HFFc6 (cell line): ENCODE measurements around the gene ELL2. TPM values are rescaled to one million over a fixed set of nuclear protein-coding genes. Genes with fewer than 3 reads are reported as not detected.

Experiments used
- DNase-seq: peaks from one replicate; pipeline ENCODE4 v3.0.0-alpha.2; 2018
- H3K27ac Mint-ChIP-seq: 2 replicates; pipeline ENCODE4 v1.8.0; 2020; ENCODE audit warnings: mild to moderate bottlenecking, mixed read lengths
- H3K27me3 Mint-ChIP-seq: 2 replicates; pipeline ENCODE4 v1.8.0; 2021; ENCODE audit warnings: mild to moderate bottlenecking, moderate library complexity, mixed read lengths; ENCODE audit not compliant: insufficient read depth
- H3K36me3 Mint-ChIP-seq: 2 replicates; pipeline ENCODE4 v1.8.0; 2021; ENCODE audit warnings: low read depth, mixed read lengths
- H3K4me1 Mint-ChIP-seq: 2 replicates; pipeline ENCODE4 v1.8.0; 2020; ENCODE audit warnings: low read depth, mixed read lengths
- H3K4me3 Mint-ChIP-seq: 2 replicates; pipeline ENCODE4 v1.8.0; 2020; ENCODE audit warnings: mild to moderate bottlenecking, moderate library complexity, mixed read lengths
- H3K9me3 Mint-ChIP-seq: 2 replicates; pipeline ENCODE4 v1.8.0; 2020; ENCODE audit warnings: mild to moderate bottlenecking, mixed read lengths
- total RNA-seq, 6 experiments: library from RNA; stranded (reverse); fragmentation: NEBNext Ultra II Directional; extraction: Animal tissue kit (Norgen Biotek cat#: 25700); gene quantifications; 2 replicates in 1 of 6; 3 replicates in 5 of 6; pipeline ENCODE4 v1.2.3, GENCODE V29; 2021
- TF ChIP-seq, protein P1 (sequence below): fragments of 200-600 bp; sonication (generic); IDR thresholded peaks from 2 replicates; pipeline ENCODE4 v1.5.0; 2021; ENCODE audit warnings: antibody characterized with exemption, mild to moderate bottlenecking

ELL2 gene
- total RNA-seq, 6 experiments from 2014 or later: 346 to 505 (median 380) TPM

DNA sequence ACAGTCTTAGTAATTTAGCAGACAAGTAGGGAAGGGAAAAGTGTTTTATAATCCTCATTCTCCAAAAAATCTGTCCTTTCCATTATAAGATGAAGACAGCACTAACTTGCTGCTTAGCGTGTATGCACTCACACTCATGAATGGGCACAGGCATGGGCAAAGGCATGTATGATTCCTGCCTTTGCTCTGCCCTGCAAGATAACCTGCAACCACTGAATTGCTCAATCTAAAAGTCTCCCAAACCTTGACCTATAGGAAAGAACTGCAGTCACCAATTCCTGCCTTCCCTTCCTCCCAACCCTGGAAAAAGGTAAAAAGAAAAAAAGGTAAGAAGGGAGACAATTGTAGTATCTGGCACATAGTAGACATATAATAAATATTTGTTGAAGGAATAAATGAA lies 40.8 kb downstream of the ELL2 start:
- no peak overlapping the region for H3K4me3 Mint-ChIP-seq
- H3K27ac Mint-ChIP-seq: peak overlapping the region; percentile 49
- peaks cover 76% of the 10 kb centered on the region for H3K36me3 Mint-ChIP-seq
- peaks cover 92% of the 10 kb centered on the region for H3K4me1 Mint-ChIP-seq
- TF ChIP-seq, protein P1, sequence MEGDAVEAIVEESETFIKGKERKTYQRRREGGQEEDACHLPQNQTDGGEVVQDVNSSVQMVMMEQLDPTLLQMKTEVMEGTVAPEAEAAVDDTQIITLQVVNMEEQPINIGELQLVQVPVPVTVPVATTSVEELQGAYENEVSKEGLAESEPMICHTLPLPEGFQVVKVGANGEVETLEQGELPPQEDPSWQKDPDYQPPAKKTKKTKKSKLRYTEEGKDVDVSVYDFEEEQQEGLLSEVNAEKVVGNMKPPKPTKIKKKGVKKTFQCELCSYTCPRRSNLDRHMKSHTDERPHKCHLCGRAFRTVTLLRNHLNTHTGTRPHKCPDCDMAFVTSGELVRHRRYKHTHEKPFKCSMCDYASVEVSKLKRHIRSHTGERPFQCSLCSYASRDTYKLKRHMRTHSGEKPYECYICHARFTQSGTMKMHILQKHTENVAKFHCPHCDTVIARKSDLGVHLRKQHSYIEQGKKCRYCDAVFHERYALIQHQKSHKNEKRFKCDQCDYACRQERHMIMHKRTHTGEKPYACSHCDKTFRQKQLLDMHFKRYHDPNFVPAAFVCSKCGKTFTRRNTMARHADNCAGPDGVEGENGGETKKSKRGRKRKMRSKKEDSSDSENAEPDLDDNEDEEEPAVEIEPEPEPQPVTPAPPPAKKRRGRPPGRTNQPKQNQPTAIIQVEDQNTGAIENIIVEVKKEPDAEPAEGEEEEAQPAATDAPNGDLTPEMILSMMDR: no peak
- peaks cover 5% of the 10 kb centered on the region; the same call in 1 of the 2 replicates for H3K9me3 Mint-ChIP-seq
- DNase-seq: no peak
- peaks cover 29% of the 10 kb centered on the region; the same call in 1 of the 2 replicates for H3K27me3 Mint-ChIP-seq

DNA sequence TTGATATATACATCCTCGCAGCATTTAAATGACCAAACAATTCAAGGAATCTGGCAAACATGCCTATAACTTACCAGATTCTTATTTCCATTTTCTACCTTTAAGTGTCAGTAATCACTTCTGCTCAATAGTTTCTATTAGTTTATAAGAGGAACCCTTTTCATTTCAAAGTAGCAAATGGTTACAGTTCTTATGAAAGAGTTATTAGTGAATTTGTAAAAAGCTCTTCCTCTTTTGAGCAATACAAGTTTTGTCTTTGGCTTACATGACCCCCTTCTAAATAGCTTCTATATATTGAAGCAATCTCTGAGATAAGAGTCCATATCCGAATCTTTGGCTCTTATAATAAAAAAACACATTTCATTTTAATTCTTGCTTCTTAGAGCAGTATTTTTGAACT lies 42.0 kb downstream of the ELL2 start:
- Mint-ChIP-seq H3K36me3 (peaks cover 72% of the 10 kb centered on the region), H3K27me3 (peaks cover 31% of the 10 kb centered on the region; the same call in 1 of the 2 replicates), H3K9me3 (peaks cover 5% of the 10 kb centered on the region; the same call in 1 of the 2 replicates), H3K4me3 (peak overlapping the region; percentile 15; the same call in 1 of the 2 replicates), H3K4me1 (peaks cover 87% of the 10 kb centered on the region), H3K27ac (peak overlapping the region; percentile 62)
- TF ChIP-seq, protein P1: no peak
- no peak for DNase-seq

DNA sequence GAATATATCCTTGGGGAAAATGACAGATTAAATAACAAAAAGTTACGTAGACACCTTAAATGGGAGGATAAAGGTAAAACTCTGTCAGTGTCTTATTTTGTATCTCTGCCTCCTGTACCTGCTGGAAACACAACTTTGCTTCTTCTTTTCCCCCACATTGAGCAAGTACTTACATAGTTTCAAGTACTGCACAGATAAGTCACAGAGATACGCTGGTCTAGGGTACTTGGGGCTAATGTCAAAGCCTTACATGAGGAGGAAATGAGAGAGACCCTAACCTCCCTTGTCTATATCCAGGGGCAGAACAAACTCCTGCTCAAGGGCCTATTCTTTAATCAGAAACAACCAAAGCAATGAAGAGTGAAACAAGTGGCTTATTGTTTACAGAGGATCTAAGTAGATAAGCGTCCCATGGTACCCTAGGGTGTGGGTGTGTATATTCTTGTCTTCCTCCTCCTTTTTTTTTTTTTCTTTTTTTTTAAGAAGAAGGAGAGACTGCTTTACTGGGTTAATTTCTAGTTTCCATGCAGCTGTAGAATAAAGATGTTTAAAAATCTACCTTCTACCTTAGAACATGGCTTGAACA lies 43.1 kb downstream of the ELL2 start:
- Mint-ChIP-seq H3K27me3 (peaks cover 30% of the 10 kb centered on the region; the same call in 1 of the 2 replicates), H3K27ac (peak overlapping the region; percentile 57), H3K36me3 (peaks cover 66% of the 10 kb centered on the region), H3K4me1 (peaks cover 83% of the 10 kb centered on the region), H3K9me3 (peaks cover 5% of the 10 kb centered on the region; the same call in 1 of the 2 replicates), H3K4me3 (no peak overlapping the region)
- DNase-seq: no peak
- TF ChIP-seq, protein P1: no peak

DNA sequence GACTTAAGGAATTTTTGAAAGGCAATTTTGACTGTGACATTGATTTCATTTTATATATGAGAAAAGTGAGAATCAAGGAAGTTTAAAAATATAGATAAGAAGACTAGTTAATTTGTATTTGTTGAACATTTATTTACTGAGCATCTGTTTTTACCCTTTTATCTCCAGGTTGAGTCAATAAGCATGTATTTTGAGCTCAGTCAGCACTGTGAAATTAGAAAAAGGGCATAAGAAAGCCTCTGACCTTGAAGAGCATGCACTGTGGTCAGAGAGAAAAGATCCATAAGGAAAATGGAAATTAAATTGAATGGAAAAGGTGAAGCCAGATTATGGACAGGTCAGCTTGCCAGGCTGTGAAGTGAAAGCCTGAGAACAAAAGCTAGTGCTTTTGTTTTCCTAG lies 44.4 kb downstream of the ELL2 start:
- Mint-ChIP-seq H3K4me1 (peaks cover 83% of the 10 kb centered on the region), H3K36me3 (peaks cover 68% of the 10 kb centered on the region), H3K27me3 (peaks cover 30% of the 10 kb centered on the region; the same call in 1 of the 2 replicates), H3K9me3 (peaks cover 5% of the 10 kb centered on the region; the same call in 1 of the 2 replicates), H3K4me3 (peak overlapping the region; percentile 38; the same call in 1 of the 2 replicates), H3K27ac (peak overlapping the region; percentile 72)
- DNase-seq: no peak
- TF ChIP-seq, protein P1: no peak

DNA sequence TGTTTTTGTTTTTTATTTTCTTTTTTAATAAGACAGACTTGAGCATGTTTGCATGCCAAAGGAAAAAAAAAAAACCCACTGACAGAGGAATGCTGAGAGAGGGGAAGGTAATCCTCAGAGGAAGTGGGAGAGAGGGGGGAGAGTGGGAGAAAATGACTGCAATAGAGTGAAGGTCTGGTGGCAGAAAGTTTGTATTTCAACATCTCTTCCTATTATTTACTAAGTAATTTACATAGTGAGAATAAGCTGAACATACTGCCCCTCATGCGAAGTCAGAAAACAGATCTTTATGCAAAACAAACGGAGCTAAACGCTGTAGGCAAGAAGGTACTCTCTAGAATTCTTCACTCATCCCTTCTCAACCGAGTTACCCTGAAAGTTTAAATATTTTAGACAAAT lies 45.0 kb downstream of the ELL2 start:
- TF ChIP-seq, protein P1: no peak
- H3K36me3 Mint-ChIP-seq: peaks cover 68% of the 10 kb centered on the region
- H3K9me3 Mint-ChIP-seq: no peaks in the 10 kb centered on the region
- H3K4me3 Mint-ChIP-seq: peak overlapping the region; percentile 38
- no peak for DNase-seq
- H3K4me1 Mint-ChIP-seq: peaks cover 83% of the 10 kb centered on the region
- H3K27me3 Mint-ChIP-seq: peaks cover 28% of the 10 kb centered on the region
- H3K27ac Mint-ChIP-seq: peak overlapping the region; percentile 72
